Sciatic nerve (tissue), 2 donors: ENCODE data around the gene TMEM200A. TPM values are rescaled to one million over a fixed set of nuclear protein-coding genes. Genes with fewer than 3 reads are reported as not detected.

Experiments used
- ATAC-seq: fragments of 200-7000 bp; cut with Tn5 transposase; one replicate; pipeline ENCODE4 v1.9.1; 2020; ENCODE audit warnings: mild to moderate bottlenecking, moderate library complexity
- DNase-seq: peaks from one replicate; pipeline ENCODE4 v3.0.0-alpha.2; 2020; ENCODE audit warnings: low spot score
- intact Hi-C: fragments of 100-400 bp; cut with DNase I; formaldehyde crosslinking; loops from one replicate; pipeline ENCODE4 v1.14.2; 2022
- total RNA-seq: library from RNA; stranded (reverse); fragmentation: NEBNext Ultra II Directional; extraction: Animal tissue kit (Norgen Biotek cat#: 25700); gene quantifications from one replicate; pipeline ENCODE4 v1.2.1, GENCODE V29; 2021
- donor health status: DM: no; HTN: no; CAD: no.
- donor health status: DM: no; HTN: no; CAD: no.

Gene TMEM200A
- total RNA-seq, 1 donor from 2014 or later, result 18.5 TPM

DNA sequence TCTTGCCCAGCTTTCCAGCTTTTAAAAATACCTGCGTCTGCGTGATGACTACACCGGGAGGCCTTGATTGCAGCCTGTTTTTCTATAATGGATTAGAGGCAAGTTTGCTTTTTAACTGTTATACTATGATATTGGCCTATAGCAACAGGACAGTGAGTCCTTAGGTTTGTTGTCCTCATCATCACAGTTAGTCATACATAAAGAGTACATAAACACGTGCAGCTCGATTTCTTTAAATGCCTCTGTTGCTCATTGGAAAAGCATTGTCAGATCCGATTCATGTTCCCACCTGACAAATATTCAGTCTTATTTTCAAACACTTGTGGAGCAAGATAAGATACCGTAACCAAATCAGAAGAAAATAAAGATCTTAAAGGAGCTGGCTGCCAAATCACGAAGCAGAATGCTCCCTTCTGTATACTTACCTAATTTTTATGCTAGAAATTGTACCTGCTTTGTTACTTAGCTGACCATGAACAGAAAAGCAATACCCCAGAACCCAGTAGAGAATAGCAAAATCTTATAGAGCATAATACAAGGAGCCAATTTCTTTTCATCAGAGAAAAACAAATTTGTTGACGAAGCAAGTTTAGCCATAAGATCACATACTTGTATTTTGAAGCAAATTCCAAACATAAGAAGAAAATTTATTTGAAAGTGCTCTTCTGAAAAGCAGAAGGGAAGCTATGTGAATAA, 100.4 kb downstream of the TMEM200A start:
- intact Hi-C loops, result no loop called here
- ATAC-seq (no peak), DNase-seq (no peak)

DNA sequence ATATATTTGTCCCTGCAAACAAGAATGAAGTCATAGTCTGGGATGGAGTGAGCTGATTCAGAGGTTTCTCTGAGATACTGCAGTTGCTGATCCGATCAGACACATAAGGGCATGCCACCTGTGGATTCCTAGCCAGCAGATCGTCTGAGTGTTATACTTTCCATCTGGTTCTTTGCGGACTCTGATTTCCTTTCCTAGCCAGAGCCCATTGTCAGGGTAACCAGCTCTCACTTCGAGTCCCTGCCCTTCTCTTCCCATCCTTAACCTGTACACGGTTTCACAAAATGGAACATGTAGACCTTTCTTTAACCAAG, 100.9 kb downstream of the TMEM200A start:
- ATAC-seq (no peak), DNase-seq (no peak)
- intact Hi-C loops, result no loop called here

GRCh38 chr6:130467146-130468050, 101.6 kb downstream of the TMEM200A start:
- DNase-seq, result no peak
- no peak for ATAC-seq
- intact Hi-C loops, result no loop called here

DNA sequence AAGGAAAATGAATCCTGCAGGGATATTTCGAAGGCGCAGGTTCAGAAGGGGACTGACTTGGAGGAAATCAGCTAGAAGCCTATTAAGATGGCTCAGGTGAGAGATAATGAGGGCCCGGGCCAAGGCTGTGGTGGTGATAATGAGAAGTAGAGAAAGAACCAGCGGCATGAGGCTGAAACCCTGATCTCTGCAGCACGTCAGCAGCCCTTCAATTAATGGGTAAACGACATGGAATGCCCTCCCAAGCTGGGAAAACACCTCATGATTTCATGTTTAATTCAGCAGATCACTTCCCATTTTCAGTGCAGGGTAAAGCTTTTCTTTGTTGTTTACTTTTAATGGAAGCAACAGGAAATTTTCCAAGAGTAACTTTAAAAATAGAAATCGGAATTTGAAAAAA, 104.9 kb downstream of the TMEM200A start:
- intact Hi-C loops, result no loop called here
- ATAC-seq, result no peak
- DNase-seq, result no peak

- DNase-seq (no peak), ATAC-seq (no peak)
- intact Hi-C loops, result no loop called here
Measured at GRCh38 chr6:130473886-130474285, 108.1 kb downstream of the TMEM200A start.

GRCh38 chr6:130482645-130483390, 117.0 kb downstream of the TMEM200A start:
- no peak for ATAC-seq
- intact Hi-C loops, result no loop called here
- no peak for DNase-seq

- no peak for ATAC-seq
- intact Hi-C loops, result no loop called here
- DNase-seq, result no peak
Measured at GRCh38 chr6:130485870-130486269, 120.1 kb downstream of the TMEM200A start.

DNA sequence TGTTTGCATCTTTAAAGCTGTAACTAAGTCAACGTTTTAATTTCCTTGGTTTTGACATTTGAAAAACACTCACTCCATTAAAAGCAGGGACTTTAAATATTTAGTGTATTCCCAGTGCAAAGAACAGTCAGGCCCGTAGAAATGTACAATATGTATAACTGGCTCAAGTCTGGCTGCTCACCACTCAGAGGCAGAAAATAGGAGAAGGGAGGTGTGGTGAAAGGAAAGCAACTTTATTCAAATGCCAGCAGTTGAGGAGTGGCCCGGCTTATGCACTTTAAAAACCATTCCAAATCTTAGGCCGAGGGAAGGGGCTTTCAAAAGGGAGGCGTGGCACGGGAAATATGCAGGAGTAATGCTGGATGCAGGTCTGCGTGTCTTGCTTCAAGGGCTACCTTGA, 120.6 kb downstream of the TMEM200A start:
- intact Hi-C loops, result no loop called here
- ATAC-seq, result no peak
- DNase-seq, result no peak

GRCh38 chr6:130489514-130489913, 123.7 kb downstream of the TMEM200A start:
- intact Hi-C loops, result no loop called here
- DNase-seq (no peak), ATAC-seq (no peak)

Other genes with a start within 250 kb of the TMEM200A start
- 3.6 TPM for gene SAMD3, start 143.1 kb upstream of the TMEM200A start, total RNA-seq